ENCODE measurements around the gene SLC25A39. TPM values are rescaled to one million over a fixed set of nuclear protein-coding genes. Genes with fewer than 3 reads are reported as not detected.

Gene SLC25A39
- total and polyA plus RNA-seq, 4 donors, result 59.9 to 128 (median 102) TPM

DNA sequence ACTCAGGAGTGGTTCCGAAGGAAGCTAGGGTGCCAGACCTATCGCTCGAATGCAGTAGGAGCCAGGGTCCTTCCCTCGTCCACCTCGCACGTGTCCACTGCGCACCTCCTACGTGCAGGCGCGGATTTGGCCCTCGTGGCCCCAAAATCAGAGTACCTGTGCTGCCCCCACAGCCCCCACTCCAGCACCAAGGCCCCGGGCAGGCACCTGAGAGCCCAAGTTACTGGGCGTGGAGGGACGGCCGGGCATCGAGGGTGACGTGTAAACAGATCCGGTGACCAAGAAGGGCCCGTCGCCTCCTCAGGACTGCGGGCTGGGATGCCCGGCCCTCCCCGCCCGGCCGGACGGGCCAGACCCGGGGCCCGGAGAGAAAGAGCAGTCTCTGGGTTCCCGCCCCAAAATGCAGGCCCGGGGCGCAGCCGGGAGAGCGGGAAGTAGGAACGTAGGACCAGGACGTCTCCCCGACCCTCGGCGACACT is 492 bp downstream of the SLC25A39 start:
- Histone ChIP-seq H3K4me3 (ENCODE audit: low read depth, low read length) (peak overlapping the region; percentile 66), H3K27me3 (ENCODE audit: control insufficient read depth, insufficient read depth, low read length) (peaks cover 2% of the 10 kb centered on the region), H3K4me1 (ENCODE audit: control insufficient read depth, insufficient read depth, low read length) (peaks cover 42% of the 10 kb centered on the region), H3K36me3 (ENCODE audit: control insufficient read depth, insufficient read depth, low read length) (peaks cover 35% of the 10 kb centered on the region), H3K27ac (ENCODE audit: low read depth, low read length) (no peak overlapping the region), H3K9me3 (ENCODE audit: control insufficient read depth, insufficient read depth, low read length) (no peaks in the 10 kb centered on the region)
- 1% methylated on average over 38 of the region's 38 CpGs for WGBS (ENCODE audit: insufficient coverage)
- no peak for DNase-seq (ENCODE audit: low read depth in 4 of 6, low spot score in 6 of 6)

DNA sequence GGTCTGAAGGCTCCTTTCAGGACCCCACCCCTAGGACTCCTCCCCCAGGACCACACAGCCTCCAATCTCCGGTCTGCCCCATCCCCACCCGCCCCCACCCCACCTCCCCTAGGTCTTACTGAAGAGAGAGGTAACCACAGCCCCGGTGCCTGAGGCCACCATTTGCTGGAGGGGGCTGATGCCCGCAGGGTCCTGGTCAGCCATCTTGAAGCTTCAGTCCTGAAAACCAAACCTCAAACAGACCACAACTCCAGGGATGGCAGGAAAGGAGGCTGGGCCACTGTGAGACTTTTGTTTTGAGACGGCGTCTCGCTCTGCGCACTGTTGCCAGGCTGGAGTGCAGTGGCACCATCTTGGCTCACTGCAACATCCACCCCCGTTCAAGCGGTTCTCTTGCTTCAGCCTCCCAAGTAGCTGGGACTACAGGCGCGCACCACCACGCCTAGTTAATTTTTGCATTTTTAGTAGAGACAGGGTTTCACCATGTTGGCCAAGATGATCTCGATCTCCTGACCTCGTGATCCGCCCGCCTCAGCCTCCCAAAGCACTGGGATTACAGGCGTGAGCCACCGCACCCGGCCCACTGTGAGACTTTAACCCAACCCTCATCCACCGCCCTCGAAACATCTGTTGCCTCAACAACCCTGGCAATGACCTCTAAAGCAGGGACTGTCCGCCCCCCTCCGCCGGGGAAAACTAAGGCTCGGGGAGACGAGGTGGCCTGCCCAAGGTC is 1.1 kb downstream of the SLC25A39 start:
- H3K4me3 ChIP-seq (ENCODE audit: low read depth, low read length), result peak overlapping the region; percentile 66
- peaks cover 41% of the 10 kb centered on the region for H3K36me3 ChIP-seq (ENCODE audit: control insufficient read depth, insufficient read depth, low read length)
- H3K9me3 ChIP-seq (ENCODE audit: control insufficient read depth, insufficient read depth, low read length), result no peaks in the 10 kb centered on the region
- peaks cover 2% of the 10 kb centered on the region for H3K27me3 ChIP-seq (ENCODE audit: control insufficient read depth, insufficient read depth, low read length)
- WGBS (ENCODE audit: insufficient coverage), result 57% methylated on average over 21 of the region's 27 CpGs
- H3K4me1 ChIP-seq (ENCODE audit: control insufficient read depth, insufficient read depth, low read length), result peaks cover 42% of the 10 kb centered on the region
- no peak for DNase-seq (ENCODE audit: low read depth in 4 of 6, low spot score in 6 of 6)
- no peak overlapping the region for H3K27ac ChIP-seq (ENCODE audit: low read depth, low read length)

DNA sequence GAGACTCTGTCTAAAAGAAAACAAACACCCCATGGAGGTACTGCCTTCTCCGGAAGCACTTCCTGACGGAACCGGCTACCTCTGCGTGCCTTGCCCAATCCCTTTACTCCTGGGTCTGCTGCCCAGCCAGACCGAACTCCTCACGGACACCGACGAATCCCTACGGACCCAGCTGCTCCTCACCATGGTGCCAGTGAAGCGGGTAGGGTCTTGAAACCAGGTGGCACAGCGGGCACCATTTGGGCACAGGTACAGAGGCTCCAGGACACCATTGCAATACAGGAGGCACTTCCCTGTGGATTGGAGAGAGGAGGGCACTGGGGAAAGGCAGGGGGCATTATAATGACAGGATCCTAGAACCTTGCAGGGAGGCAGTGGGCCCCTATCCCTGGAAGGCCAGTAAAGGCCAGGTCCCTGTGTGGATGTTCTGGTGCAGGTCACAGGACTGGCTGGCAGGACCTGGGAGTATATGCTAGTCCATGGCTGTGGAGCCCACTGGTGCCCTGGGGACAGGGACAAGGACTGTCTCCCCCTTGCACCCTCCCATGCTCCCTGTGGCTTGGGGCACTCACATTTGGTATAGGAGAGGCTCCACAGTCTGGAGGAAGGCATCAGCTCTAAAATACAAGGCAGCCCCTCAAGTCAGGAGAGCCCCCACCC is 2.3 kb downstream of the SLC25A39 start:
- WGBS (ENCODE audit: insufficient coverage), result 96% methylated on average over 11 of the region's 11 CpGs
- H3K27me3 ChIP-seq (ENCODE audit: control insufficient read depth, insufficient read depth, low read length), result peaks cover 4% of the 10 kb centered on the region
- no peaks in the 10 kb centered on the region for H3K9me3 ChIP-seq (ENCODE audit: control insufficient read depth, insufficient read depth, low read length)
- H3K36me3 ChIP-seq (ENCODE audit: control insufficient read depth, insufficient read depth, low read length), result peaks cover 53% of the 10 kb centered on the region
- no peak for DNase-seq (ENCODE audit: low read depth in 4 of 6, low spot score in 6 of 6)
- peaks cover 42% of the 10 kb centered on the region for H3K4me1 ChIP-seq (ENCODE audit: control insufficient read depth, insufficient read depth, low read length)
- H3K4me3 ChIP-seq (ENCODE audit: low read depth, low read length), result no peak overlapping the region
- H3K27ac ChIP-seq (ENCODE audit: low read depth, low read length), result no peak overlapping the region

DNA sequence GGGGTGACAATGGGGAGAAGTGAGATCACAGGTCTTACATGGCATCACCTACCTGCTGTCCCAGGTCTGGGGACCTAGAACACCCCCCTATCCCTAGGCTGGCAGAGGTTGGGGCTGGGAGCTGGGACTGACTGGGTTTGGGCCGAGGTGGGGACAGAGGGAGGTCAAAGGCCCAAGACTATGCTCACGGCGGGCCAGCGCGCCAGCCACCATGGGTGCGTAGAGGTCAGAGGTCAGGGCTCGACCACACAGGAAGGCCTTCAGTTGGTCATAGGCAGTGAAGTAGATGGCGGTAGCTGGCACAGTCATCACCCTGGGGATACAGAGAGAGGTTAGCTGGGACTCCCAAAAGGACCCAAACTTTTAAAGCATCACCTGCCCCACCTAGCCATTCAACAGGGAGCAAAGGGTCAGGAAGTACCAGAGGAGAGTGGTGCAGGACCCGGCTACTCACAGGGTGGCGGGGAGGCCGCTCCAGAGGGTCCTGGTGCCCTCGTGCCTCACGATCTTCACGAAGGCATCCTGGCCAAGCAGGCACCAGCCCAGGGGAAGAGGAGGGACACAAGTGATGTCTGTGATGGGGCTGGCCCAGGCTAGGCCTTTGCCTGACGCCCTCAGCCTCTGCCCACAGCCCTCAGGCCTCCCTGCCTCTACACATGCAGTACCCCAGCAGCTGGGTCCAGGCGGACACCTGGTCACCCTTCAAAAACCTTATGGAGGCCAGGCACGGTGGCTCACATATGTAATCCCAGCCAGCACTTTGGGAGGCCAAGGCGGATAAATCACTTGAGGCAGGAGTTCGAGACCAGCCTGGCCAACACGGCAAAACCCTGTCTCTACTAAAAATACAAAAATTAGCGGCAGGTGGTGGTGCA is 3.1 kb downstream of the SLC25A39 start:
- Histone ChIP-seq H3K27me3 (ENCODE audit: control insufficient read depth, insufficient read depth, low read length) (peaks cover 8% of the 10 kb centered on the region), H3K36me3 (ENCODE audit: control insufficient read depth, insufficient read depth, low read length) (peaks cover 57% of the 10 kb centered on the region), H3K4me1 (ENCODE audit: control insufficient read depth, insufficient read depth, low read length) (peaks cover 35% of the 10 kb centered on the region), H3K27ac (ENCODE audit: low read depth, low read length) (no peak overlapping the region), H3K9me3 (ENCODE audit: control insufficient read depth, insufficient read depth, low read length) (no peaks in the 10 kb centered on the region), H3K4me3 (ENCODE audit: low read depth, low read length) (no peak overlapping the region)
- no peak for DNase-seq (ENCODE audit: low read depth in 4 of 6, low spot score in 6 of 6)
- 87% methylated on average over 17 of the region's 21 CpGs for WGBS (ENCODE audit: insufficient coverage)

DNA sequence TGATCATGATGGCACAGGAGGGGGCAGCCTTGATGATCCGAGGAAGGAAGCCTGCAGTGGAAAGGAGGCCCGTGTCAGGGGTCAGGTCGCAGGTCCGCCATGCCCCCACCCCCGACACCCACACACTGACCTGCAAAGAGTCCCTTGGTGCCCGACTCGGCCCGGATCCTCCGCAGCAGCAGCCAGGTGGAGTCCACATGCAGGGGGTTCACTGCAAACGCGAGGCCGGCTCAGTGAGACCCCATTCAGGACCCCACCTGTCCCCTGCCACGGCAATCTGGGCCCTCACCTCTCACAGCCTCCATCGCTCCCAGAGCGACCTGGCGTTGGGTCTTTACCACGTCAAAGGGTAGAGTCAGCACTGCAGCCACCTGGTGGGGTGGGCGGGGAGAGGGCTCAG is 4.6 kb downstream of the SLC25A39 start:
- H3K4me3 ChIP-seq (ENCODE audit: low read depth, low read length), result no peak overlapping the region
- DNase-seq (ENCODE audit: low read depth in 4 of 6, low spot score in 6 of 6), result no peak
- H3K27me3 ChIP-seq (ENCODE audit: control insufficient read depth, insufficient read depth, low read length), result peaks cover 14% of the 10 kb centered on the region
- no peaks in the 10 kb centered on the region for H3K9me3 ChIP-seq (ENCODE audit: control insufficient read depth, insufficient read depth, low read length)
- H3K36me3 ChIP-seq (ENCODE audit: control insufficient read depth, insufficient read depth, low read length), result peaks cover 70% of the 10 kb centered on the region
- H3K4me1 ChIP-seq (ENCODE audit: control insufficient read depth, insufficient read depth, low read length), result peaks cover 21% of the 10 kb centered on the region
- H3K27ac ChIP-seq (ENCODE audit: low read depth, low read length), result no peak overlapping the region
- WGBS (ENCODE audit: insufficient coverage), result 74% methylated on average over 11 of the region's 18 CpGs

DNA sequence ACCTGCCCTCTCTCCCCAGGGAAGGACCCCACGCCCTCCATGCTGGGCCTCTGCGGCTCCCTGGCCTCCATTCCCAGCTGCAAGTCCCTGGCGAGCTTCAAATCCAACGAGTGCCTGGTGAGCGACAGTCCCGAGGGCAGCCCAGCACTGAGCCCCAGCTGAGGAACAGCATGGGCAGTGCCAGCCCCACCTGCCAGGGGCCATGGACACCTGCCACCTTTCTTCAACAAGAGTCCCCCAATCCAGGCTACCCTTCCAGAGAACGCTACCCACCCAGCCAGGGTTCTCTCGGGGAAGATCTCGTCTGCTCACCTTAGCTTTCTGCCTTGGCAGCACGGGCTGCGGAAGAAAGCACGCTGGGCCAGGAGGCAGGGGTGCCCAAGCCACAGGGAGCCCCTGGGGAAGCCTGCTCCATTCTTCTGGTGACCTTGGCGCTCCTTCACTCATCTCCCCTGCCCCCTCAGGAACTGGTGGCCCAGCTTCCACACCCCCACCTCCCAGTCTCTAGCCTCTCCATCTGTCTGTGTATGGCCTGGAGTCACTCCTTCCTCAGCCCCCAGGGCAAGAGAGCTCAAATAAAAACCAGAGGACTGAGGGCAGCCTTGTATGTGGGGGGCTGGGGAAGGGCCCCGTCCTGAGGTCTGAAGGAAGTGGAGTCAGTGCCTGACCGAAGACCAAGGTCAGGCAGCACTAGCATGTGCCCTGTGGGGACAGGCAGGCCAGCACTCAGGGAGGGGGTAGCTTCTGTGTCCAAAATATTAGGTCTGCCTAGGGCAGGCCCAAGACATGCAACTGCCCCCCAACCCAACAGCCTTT is 6.3 kb downstream of the SLC25A39 start:
- Histone ChIP-seq H3K27ac (ENCODE audit: low read depth, low read length) (no peak overlapping the region), H3K36me3 (ENCODE audit: control insufficient read depth, insufficient read depth, low read length) (peaks cover 88% of the 10 kb centered on the region)

DNA sequence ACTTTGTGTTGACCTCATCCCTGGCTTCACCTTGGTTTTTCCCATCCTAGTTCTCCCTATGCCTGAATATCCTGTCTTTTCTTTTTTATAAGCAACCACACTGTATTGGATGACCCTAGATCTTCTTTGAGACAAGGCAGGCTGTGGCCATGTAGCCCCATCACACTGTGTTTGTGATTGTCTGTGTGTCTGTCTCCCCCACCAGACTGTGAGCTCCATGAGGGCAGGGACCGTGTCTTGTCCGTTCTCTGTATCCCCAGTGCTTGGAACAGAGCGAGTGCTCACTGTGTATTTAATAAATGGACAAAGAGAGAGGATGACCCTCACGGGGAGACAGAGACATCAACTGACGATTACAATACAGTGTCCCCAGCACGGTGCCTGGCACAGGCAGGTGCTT is 7.1 kb downstream of the SLC25A39 start:
- Histone ChIP-seq H3K4me1 (ENCODE audit: control insufficient read depth, insufficient read depth, low read length) (peaks cover 13% of the 10 kb centered on the region), H3K9me3 (ENCODE audit: control insufficient read depth, insufficient read depth, low read length) (no peaks in the 10 kb centered on the region), H3K36me3 (ENCODE audit: control insufficient read depth, insufficient read depth, low read length) (peaks cover 94% of the 10 kb centered on the region), H3K27me3 (ENCODE audit: control insufficient read depth, insufficient read depth, low read length) (peaks cover 24% of the 10 kb centered on the region), H3K27ac (ENCODE audit: low read depth, low read length) (no peak overlapping the region), H3K4me3 (ENCODE audit: low read depth, low read length) (no peak overlapping the region)
- 93% methylated on average over 3 of the region's 6 CpGs for WGBS (ENCODE audit: insufficient coverage)
- DNase-seq (ENCODE audit: low read depth in 4 of 6, low spot score in 6 of 6), result no peak

More for the DNA sequence above, 6.3 kb downstream of the SLC25A39 start:
- DNase-seq (ENCODE audit: low read depth in 4 of 6, low spot score in 6 of 6), result no peak
- Histone ChIP-seq H3K27me3 (ENCODE audit: control insufficient read depth, insufficient read depth, low read length) (peaks cover 24% of the 10 kb centered on the region), H3K4me3 (ENCODE audit: low read depth, low read length) (no peak overlapping the region), H3K9me3 (ENCODE audit: control insufficient read depth, insufficient read depth, low read length) (no peaks in the 10 kb centered on the region), H3K4me1 (ENCODE audit: control insufficient read depth, insufficient read depth, low read length) (peaks cover 18% of the 10 kb centered on the region)
- 85% methylated on average over 14 of the region's 15 CpGs for WGBS (ENCODE audit: insufficient coverage)

DNA sequence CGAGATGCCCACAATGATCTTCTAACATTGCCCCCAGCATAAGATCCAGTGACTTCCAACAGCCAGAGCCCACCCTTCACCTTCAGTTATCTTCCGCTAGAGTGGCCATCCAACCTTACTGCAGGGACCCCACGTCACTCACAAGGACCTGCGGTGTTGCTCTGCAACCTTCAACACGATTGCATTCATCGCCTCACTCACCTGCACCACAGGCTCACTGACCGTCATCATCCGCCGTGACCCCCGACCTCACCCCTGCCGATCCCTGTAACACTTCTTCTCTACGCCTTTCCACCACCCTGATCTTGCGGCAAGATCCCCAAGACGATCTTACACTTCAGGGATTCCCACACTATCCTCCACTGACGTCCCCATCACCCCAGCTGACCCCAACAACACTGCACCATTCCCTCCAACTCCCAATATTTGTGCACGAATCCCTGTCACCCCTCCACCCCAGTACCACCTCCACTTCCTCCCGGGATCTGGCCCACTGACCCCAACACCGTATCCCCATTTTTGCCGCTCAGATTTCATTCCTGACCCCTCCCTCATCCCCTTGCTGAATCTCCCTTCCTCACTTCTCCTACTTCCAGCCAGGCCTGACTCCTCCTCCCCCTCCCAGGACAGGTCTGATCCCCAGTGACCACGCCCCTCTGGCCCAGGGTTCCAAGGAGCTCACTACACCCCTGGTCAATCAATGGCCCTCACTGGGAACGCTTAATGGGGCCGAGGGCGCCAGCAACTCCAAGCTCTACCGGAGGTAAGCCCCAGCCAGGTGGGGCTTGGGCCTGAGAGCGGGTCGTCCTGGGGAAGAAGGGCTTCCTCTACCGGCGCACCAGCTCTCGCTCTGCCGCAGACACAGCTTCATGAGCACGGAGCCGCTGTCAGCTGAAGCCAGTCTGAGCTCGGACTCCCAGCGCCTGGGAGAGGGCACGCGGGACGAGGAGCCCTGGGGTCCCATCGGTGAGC is 8.6 kb downstream of the SLC25A39 start:
- Histone ChIP-seq H3K27me3 (ENCODE audit: control insufficient read depth, insufficient read depth, low read length) (peaks cover 24% of the 10 kb centered on the region), H3K27ac (ENCODE audit: low read depth, low read length) (no peak overlapping the region), H3K4me3 (ENCODE audit: low read depth, low read length) (no peak overlapping the region), H3K4me1 (ENCODE audit: control insufficient read depth, insufficient read depth, low read length) (peaks cover 20% of the 10 kb centered on the region), H3K9me3 (ENCODE audit: control insufficient read depth, insufficient read depth, low read length) (no peaks in the 10 kb centered on the region), H3K36me3 (ENCODE audit: control insufficient read depth, insufficient read depth, low read length) (peaks cover 86% of the 10 kb centered on the region)
- no peak for DNase-seq (ENCODE audit: low read depth in 4 of 6, low spot score in 6 of 6)
- WGBS (ENCODE audit: insufficient coverage), result 29% methylated on average over 38 of the region's 38 CpGs
